GM18505 (cell line): ENCODE results near the gene FOXP1.

Experiments
- ATAC-seq: cut with Tn5 transposase; IDR thresholded peaks from one replicate; pipeline ENCODE4 v1.9.1; 2021; ENCODE audit not compliant: unreplicated experiment
- POLR2A ChIP-seq: IDR thresholded peaks from 4 replicates; pipeline ENCODE4 v1.6.1; 2011; ENCODE audit warnings: borderline replicate concordance; ENCODE audit not compliant: insufficient read depth, insufficient read length; ENCODE audit errors: extremely low read depth

The FOXP1 gene

DNA sequence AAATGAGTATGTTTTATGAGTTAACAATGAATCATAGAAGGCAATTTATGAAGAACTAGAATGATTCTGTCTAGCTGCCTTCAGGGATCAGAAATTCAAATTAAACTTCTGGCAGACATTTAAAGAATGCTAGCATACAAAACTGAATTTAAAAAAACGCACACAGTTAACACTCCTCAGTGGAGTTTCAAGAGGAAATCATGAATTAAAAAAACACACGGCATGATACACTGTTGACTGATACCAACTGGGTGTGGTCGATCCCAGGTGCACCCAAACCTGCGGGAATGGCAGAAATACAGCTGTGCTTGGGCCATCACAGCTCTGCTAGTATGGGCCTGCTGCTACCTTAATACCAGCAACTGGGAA, 526.0 kb downstream of the FOXP1 start:
- no peak for ATAC-seq
- no peak for TF ChIP-seq POLR2A

DNA sequence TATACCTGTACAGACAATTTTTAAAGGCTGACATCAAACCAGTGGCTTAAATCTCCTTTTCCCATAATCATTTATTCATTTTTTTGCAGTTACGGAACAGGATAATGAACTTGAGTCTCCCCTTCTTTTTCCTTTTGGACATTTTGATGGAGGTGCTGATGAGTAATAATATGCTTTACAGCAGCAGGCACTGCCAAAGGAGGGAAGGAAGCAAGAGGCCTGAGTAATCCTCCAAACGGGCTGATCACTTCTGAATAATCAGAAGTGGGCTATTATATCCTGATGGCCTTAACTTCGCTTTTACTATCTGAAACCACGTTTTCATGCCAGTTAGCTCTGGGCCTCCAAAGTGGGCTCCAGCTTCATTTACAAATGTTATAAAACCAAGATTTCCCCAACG, 527.2 kb downstream of the FOXP1 start:
- TF ChIP-seq POLR2A, result no peak
- ATAC-seq, result no peak

DNA sequence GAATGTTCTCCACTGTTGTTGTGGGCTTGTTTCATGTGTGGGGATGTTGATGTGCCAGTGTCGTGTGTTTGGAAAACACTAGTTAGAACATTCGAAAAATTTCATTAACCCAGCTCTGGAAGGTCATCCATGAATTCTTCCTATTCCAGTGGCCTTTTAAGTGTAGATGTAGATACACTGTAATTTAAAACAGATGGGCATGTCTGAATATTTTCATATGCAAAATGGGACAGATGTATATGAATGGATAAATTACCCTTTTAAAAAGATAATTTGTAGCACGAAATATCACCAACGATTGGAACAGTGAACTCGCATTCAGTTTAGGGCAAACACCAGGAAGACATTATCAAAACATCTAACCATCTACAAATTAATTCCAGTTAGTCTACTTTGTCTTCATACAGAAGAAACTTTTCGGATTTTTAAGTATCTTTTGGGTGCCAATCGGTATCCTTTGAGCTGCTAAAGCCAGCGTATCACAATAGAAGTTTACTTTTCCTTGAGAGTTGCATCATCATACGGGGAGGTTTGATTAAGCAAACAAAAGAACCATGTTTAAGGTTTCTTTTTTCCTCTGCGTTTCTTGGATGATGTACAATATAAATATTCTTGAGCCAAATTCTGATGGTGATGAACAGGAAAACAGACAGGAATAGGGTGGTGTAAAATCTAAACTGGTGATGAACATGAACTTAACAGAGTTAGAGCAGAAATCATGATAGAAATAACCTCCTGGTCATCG, 528.1 kb downstream of the FOXP1 start:
- no peak for ATAC-seq
- no peak for TF ChIP-seq POLR2A

DNA sequence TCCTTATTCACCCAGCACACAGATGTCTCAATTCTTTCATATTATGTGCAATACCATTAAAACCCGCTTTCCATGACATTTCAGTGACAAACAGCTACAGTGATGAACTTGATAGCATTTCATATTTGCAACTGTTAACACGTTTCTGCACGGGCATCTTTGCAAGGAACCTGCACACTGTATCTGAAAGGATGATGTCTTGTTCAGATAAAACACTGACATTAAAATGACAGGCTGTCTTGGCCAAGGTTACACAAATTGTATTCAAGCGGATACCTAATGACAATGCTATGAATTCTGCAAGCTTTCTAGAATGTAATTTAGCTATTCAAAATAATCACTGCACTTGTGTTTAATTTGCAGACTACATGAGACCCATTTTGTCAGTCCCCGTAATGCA, 529.2 kb downstream of the FOXP1 start:
- TF ChIP-seq POLR2A, result no peak
- ATAC-seq, result no peak

DNA sequence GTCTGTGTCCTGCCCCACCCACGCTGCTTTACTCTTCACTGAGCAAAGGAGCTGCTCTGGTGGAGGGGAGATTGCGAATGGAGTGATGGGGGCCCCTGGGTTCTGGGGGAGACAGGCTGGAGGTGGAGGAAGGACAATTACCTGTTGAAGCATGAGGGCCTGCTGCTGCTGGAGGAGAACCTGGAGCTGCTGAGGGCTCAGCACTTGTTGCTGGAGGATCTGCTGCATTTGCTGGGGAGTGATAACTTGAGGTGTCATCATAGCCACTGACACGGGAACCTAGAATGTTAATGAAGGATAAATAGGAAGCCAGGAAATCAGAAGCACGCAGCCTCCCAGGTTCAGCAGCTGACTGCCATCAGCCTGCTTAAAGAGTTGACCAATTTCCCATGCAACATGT, 530.0 kb downstream of the FOXP1 start:
- no peak for TF ChIP-seq POLR2A
- ATAC-seq, result no peak

DNA sequence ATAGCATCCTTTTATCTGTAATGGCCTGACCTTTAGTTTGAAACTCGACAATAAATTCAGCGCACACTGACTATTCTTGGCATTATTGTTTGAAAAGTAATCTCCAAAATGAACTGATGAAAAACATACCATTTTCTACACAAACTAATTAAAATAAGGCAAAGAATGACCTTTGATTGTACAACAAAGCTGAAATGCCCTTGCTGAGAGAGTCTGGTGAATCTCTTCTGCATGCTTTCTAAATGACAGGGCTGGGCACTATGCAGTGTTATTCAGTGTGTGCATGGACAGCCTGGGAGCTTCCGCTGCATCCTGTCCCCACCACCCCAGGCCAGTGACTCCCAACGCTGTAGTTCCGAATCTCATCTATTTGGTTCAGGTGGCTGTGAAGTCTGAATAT, 530.8 kb downstream of the FOXP1 start:
- ATAC-seq, result no peak
- TF ChIP-seq POLR2A, result no peak

DNA sequence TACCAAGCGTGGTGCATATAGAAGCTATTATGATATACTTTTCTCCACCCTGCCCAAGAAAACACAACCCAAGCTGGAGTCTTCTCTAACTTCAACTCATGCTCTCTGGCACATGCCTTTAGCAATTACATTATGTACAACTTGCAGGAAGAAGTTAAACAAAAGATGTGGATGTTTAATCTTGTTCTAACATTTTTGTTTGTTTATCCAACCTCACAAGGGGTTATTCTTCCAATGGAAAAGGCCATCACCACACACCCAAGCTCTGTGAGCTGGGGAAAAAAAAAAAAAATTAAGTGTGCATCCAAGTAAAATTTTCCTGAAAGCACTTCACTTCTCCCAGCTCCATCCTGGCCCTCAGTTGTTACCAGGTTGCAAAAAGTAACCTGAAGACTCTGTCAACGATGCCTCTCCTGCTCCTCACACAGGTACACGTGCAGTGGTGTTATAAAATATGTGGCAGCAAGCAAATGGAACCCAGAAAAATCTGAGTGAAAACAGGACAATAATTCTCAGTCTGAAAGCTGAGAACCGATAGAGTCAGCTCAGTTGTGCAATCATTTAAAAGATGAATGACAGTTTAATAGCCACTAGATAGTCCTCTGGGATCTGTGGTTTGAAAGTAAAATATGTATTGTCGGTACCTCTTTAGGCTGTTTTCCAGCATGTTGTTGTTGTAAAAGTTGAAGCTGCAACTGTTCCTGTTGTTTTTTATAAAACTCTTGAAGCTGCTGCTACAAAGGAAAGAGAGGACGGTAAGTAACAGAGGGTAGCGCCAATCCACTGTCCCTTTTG, 531.4 kb downstream of the FOXP1 start:
- TF ChIP-seq POLR2A, result no peak
- ATAC-seq, result no peak

DNA sequence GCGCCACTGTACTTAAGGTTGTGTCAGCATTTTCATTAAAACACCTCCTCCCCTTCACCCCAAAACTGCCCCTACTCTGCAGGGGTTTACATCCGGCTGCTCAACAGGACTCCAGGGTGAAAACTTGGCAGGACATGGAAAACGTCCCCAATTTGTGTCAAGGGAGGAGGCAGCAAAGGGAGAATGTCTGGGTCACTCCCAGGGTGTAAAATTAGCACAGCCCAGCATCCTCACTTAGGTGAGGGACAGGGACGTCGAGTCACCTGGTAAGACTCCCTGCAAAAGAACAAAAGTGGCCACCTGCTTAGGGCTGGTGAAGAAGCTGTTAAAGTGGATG, 532.3 kb downstream of the FOXP1 start:
- no peak for TF ChIP-seq POLR2A
- ATAC-seq, result no peak

DNA sequence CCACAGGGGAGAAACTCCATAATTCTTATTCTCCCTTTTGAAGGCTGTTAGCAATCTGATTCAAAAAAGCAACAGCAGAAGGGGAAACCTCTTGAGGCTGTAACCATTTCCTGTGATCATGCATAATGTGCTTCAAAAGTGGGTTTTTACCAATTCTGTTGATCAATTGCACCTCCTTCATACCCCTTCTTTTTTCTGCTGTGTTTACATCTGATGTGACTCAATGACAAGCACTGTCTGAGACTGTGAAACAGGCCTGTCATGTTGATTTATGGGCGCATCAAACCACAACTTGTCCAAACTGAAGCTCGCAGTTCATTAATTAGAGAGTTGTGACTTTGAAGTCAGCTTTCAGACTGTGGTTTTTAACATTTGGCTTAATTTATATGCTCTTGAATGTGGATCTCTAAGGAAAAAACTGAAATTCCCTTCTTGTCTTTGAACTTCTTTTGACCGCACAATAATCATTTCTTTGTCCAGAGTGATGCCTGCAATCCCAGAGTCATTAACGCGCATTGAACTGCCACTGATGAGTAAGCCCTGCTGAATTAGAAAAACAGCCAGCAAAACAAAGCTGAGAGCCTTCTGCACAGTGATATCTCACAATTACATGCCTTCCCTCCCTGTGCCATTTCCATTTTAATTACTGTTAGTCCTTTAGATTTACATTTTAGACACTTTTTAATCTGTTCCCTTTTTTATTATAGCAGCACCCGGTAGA, 532.8 kb downstream of the FOXP1 start:
- no peak for TF ChIP-seq POLR2A
- no peak for ATAC-seq

DNA sequence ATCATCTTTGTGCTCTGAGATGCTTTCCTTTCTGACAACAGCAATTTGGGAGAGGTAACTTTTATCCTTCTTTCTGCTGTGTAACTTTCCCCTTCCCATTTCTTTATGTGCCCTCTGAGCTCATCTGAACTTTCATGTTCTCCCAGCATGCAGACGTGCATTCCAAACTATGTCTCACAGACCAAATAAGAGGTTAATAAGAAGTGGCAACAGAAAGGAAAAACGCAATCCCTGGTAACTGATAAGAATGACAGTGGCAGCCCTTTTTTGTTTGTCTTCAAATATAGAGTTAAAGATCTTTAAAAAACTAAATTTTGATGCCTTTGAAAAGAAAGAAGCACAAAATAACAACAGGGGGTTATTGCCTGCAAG, 533.4 kb downstream of the FOXP1 start:
- ATAC-seq, result no peak
- no peak for TF ChIP-seq POLR2A

DNA sequence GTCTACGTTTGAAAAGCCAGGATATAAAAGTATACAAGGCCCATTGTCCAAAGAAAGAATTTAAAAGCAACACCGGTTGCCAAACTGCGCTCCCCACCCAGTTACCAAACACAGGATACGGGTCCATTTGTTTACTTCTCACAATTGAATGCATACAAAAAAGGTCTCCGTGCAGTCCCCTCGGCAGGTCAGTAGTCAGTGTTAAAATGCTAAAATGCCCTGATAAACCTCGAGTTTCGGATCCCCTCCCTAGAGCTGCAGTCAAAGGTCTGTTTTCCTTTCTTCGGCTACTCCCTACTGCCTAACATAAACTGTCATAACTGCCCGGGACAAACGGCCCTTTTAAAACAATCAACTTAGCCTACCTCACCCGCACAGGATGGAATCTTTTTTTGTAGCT, 534.6 kb downstream of the FOXP1 start:
- no peak for ATAC-seq
- TF ChIP-seq POLR2A, result no peak

DNA sequence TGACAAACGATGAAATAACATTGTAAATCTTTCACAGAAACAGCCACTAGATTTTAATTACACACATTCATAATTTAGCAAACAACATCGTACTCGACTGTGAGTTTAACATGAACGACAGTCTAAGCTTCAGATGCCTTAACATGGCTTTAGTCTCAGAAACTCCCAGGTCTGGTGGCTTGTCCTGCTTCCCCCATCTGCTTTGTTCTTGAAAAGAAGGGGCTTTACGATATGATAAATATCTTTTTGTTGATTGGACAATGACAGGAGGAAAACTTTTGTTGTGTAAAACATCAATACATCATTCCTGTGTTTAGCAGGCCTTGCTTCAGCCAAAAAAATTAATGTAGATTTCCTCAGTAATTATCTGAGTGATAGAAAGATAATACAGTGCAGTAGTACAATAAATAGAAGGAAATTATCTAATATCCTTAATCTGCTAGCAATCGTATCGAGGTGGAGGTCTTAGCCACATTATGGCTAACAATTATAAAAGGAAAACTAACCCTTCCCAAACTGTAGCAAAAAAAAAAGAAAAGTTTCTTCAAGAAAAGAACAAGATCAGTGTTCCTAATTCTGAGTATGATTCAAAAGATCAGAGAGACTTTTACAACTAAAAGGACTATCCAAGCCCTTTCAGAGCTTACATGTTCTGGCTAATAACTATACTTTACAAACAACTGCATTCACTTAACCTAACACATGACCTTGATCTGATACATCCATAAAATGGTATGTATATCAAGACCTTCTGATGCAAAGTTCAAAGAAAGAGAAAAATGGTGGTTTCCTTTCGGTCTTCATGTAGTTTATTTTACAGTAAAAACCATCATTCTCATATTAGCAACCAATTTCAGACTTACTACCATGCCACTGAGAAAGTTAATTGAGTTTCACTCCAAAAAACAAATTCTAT, 535.7 kb downstream of the FOXP1 start:
- no peak for TF ChIP-seq POLR2A
- ATAC-seq, result no peak

DNA sequence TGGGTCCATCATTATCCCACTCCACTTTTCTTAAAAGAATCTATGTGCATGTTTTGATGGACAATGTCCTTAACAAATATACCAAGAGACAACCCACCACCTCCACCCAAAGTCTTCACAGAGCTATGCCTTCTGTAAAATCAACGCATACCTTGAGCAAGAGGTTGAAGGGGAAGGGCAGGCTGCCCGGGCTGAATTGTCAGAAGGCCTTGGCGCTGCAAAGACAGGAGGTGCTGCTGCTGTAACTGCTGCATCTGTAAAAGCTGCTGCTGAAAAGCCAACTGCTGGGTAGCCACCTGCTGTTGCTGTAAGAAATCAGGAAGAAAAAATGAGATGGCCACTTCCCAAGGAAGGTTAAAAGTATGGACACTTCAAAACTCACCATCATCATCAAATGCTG, 536.7 kb downstream of the FOXP1 start:
- no peak for TF ChIP-seq POLR2A

More for the DNA sequence above, 536.7 kb downstream of the FOXP1 start:
- ATAC-seq, result no peak
